Ramos (cell line): ENCODE measurements around the gene DAB1.
"Not testable (repeated sequence)": the region's sequence is repeated elsewhere in the genome, so short reads cannot be mapped to it uniquely, and the experiment has no call there.

ENCODE experiments used
- in situ Hi-C: fragments of 300-500 bp; cut with MboI; formaldehyde crosslinking; loops from one replicate; pipeline ENCODE4 v1.14.3; 2022; ENCODE audit warnings: low sequenced_read_pairs; ENCODE audit not compliant: unreplicated experiment

The DAB1 gene

GRCh38 chr1:57367945-57368344, 55.9 kb downstream of the DAB1 start:
- in situ Hi-C loops = no loop called here

GRCh38 chr1:57363643-57364042, 60.2 kb downstream of the DAB1 start:
- in situ Hi-C loops = no loop called here

DNA sequence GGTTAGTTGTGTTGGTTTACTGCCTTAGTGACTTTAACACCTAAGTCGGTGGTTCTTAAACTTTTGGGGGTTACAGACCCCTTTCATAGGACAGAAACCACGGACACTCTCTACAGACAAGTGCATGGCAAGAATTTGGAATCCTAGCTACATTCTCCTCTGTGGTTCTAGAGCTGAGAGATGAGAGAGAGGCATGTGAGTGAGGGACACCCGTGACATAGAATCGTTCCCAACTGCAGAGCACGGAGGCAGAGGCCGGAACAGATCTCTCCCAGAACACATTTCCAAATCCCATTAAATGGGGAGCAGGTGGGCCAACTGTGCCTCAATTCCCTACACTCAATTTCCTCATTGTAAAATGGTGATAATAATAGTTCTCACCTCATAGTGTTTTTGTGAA, 60.7 kb downstream of the DAB1 start:
- in situ Hi-C loops = no loop called here

DNA sequence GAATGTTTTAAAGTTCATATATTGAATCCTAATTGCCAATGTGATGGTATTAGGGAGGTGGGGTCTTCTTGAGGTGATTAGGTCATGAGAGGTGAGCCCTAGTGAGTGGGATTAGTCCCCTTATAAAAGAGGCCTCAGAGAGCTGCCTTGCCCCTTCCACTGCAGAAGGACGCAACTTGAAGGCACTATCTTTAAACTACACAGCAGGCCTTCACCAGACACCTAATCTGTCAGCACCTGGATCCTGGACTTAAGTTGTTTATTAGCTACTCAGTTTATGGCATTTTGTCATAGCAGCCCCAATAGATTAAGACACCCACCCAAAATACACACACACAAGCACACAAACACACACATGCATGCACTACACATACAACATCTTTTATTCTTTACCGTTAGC, 61.4 kb downstream of the DAB1 start:
- in situ Hi-C loops = no loop called here

GRCh38 chr1:57361516-57361915, 62.3 kb downstream of the DAB1 start:
- in situ Hi-C loops = no loop called here

GRCh38 chr1:57360846-57361407, 62.9 kb downstream of the DAB1 start:
- in situ Hi-C loops = no loop called here

DNA sequence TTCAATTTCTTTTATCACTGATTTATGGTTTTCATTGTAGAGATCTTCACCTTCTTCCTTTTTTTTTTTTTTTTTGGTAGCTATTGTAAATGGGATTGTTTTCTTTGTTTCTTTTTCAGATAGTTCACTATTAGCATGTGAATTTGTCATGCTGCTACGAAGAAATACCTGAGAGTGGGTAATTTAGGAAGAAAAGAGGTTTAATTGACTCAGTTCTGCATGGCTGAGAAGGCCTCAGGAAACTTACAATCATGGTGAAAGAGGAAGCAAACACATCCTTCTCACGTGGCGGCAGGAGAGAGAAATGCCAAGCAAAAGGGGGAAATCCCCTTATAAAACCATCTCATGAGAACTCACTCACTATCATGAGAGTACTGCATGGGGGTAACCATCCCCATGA, 66.4 kb downstream of the DAB1 start:
- in situ Hi-C loops = no loop called here

- in situ Hi-C loops = no loop called here
Observed at GRCh38 chr1:57353654-57354053, 70.2 kb downstream of the DAB1 start.

DNA sequence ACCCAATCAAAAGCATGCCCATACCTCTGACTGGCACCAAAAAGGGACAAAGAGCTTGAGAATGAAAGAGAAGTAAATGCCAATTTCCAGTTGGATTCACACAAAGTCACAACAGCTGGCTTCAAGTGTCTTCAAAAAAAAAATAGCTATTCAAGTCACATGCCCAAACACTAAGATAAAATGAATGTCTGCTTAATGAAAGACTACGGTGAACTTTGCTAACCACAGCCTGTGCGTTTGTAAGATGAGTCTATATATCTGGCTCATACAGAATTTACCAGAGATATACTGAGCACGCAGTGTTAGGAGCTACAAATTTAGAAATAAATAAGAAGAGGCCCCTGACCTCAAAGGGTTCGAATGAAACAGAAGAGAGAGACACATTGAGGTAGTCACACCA, 73.2 kb downstream of the DAB1 start:
- in situ Hi-C loops = no loop called here

DNA sequence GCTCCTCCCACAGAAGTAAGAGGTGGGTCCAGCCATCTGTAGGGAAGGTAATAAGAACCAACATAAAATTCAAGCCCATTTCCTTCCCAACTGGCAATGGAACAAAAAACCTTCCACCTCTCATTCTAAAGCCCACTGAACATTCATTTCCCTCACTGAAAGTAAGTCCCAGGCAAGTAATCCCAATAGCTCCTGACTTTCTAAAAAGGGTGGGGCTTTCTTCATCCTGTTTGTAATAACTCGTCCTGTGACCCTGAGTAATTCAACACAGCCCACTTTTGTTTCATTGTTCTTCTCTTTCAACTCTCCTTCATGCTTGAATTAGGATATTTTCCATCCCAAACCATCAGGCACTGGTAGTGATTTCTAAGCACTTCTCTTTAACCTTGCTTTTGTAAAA, 74.9 kb downstream of the DAB1 start:
- in situ Hi-C loops = no loop called here

DNA sequence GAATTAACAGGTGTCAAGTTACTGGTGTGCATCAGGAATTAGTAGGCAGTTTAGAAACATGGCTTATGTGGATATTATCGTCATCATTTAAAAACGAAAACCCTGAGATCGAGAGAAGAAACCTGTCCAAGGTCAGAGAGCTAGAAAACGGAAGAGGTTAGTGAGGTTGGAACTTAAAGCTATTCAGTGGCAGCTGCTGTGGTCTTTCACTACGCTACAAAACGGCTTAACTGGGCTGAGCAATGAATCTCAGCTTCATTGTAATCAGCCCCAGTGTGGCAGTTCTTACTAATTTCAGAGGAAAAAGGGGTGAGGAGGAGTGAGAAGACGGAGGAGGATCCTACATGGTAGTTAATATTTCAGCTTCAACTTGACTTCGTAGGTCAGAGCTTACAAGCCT, 77.9 kb downstream of the DAB1 start:
- in situ Hi-C loops = no loop called here

- in situ Hi-C loops = no loop called here
Observed at GRCh38 chr1:57344265-57344664, 79.6 kb downstream of the DAB1 start.

GRCh38 chr1:57343298-57343915, 80.5 kb downstream of the DAB1 start:
- in situ Hi-C loops = not testable (repeated sequence)

DNA sequence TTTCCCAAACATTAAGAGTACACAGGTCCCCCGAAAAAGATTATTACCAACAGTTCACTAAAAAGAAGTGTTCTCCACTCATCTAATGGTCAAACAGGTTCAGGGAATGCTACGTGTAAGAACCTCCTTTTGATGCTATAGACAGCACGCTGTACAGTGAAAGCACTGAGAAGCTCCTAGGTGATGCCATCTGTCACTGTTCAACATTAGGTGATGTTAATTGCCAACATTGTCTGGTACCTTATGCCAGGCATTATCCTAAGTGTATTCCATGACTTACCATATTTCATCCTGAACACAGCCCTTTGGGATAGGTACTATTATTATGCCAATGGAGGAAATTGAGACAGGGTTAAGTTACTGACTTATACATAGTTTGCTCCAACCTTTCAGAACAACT, 82.1 kb downstream of the DAB1 start:
- in situ Hi-C loops = no loop called here

- in situ Hi-C loops = no loop called here
Observed at GRCh38 chr1:57340334-57341070, 83.4 kb downstream of the DAB1 start.

DNA sequence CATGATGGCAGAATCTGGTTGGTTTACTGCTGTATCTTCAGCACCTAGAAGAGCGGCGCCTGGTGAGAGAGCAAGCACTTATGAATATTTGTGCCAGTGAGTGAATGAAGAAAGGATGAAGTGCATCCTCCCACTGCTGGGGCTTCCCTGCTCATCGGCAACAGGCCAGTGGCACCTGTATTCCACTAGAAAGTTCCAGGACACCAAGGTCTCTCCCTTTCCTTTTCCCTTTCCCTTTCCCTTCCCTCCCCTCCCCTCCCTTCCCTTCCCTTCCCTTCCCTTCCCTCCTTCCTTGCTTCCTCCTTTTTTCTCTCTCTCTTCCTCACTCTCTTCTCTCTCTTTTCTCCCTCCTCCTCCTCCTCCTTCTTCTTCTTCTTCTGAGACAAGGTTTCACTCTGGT, 86.2 kb downstream of the DAB1 start:
- in situ Hi-C loops = no loop called here

GRCh38 chr1:57336793-57337192, 87.1 kb downstream of the DAB1 start:
- in situ Hi-C loops = no loop called here

- in situ Hi-C loops = no loop called here
Observed at GRCh38 chr1:57331620-57332019, 92.2 kb downstream of the DAB1 start.

DNA sequence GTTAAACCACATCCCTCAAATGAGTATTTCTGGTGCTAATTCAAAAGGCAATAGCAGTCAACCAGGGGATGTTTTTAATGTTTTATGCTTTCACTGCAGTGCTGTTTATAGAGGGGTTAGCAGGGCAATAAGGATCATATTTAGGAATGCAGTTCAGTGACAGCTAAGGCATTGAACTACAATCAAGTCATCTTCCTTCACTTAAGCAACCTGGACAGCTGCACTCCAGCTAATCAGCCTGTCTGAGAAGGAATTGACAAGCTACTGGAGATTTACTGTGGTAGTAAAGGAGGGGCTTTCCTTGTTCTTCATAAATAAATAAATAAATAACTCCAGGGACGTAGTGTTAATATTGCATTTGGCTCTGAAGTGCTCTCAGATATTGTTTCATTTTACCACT, 93.9 kb downstream of the DAB1 start:
- in situ Hi-C loops = no loop called here

- in situ Hi-C loops = no loop called here
Observed at GRCh38 chr1:57329001-57329527, 94.8 kb downstream of the DAB1 start.

GRCh38 chr1:57327946-57328345, 95.9 kb downstream of the DAB1 start:
- in situ Hi-C loops = no loop called here

- in situ Hi-C loops = no loop called here
Observed at GRCh38 chr1:57327336-57327735, 96.5 kb downstream of the DAB1 start.
